Activated CD8-positive, alpha-beta memory T cell treated with anti-CD3 and anti-CD28 coated beads for 36 hours (primary cell): ENCODE measurements around the gene SALL4. TPM values are rescaled to one million over a fixed set of nuclear protein-coding genes. Genes with fewer than 3 reads are reported as not detected.
"Not testable (repeated sequence)": the region's sequence is repeated elsewhere in the genome, so short reads cannot be mapped to it uniquely, and the experiment has no call there.

Experiments used
- CTCF ChIA-PET: fragments of 350-600 bp; sonication (Branson Sonifier 250); formaldehyde crosslinking; loops from one replicate; lab custom pipeline; 2021; ENCODE audit warnings: antibody characterized with exemption; lab: Charles Lee
- POLR2A ChIA-PET: fragments of 350-600 bp; sonication (Branson Sonifier 250); formaldehyde crosslinking; loops from one replicate; lab custom pipeline; 2021; ENCODE audit warnings: antibody characterized with exemption; lab: Charles Lee
- total RNA-seq, 2 experiments: library from RNA; stranded (reverse); gene quantifications; one replicate each; pipeline ENCODE4 v1.2.3, GENCODE V29; 2021

SALL4 gene
- under 1 TPM; 0.46 to 0.70 TPM for total RNA-seq

- ChIA-PET POLR2A (no interaction called here), CTCF (interaction anchor here (1.1 kb wide), 1 partner anchor 281 kb away, joined by 4 read pairs; no protein-coding TSS in a partner anchor)
Observed at GRCh38 chr20:51802170-51802751, at the start of gene SALL4. Gene SALL4 (minus strand): TSS chr20:51802521. CDS start chr20:51802408, 113 bp downstream.

- CTCF ChIA-PET, result no interaction called here
- POLR2A ChIA-PET, result no interaction called here
Observed at GRCh38 chr20:51848346-51848745, 46.0 kb upstream of the SALL4 start.

DNA sequence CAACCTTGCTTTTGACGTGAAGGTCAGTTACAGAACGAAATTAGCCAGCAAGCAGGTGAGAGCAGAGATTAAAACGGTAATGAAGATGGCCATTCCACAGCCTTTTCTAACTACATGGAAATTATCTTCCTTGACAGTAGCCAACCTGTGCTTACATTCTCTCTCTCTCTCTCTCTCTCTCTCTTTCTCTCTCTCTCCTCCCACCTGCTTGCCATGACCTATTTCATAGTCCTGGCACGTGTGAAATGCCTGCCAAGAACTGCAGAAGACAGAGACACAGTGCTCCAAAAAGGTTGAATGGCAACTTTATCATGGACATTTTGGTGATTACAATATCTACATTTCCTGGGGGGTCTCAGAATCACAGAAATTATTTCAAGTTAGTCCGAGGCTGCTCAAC is 38.5 kb upstream of the SALL4 start:
- ChIA-PET POLR2A (no interaction called here), CTCF (no interaction called here)

DNA sequence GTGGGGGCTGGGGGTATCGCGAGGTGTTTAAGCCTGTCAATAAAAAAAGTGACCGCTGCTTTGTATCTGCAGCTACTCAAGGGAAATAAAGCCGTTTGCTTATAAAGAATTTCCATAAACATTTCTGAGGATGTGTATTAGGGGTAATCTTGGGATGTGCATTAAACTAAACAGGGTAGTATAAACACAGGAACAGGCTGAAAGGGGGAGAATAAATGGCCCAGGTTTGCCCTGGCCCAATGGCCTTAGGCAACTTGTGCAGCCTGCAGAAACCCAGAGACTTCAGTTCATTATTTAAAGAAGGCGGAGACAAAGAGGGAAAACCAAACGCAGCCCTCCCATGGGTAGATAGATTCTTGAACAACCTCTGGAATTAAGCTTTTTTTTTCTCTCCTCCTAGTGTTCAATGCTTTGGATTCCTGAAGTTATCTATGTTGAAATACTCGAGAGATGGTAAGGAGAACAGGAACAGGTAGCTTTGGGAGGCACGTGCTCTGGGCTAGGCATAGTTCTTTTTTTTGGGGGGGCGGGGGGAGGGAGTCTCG is 35.6 kb upstream of the SALL4 start:
- ChIA-PET CTCF (no interaction called here), POLR2A (no interaction called here)

DNA sequence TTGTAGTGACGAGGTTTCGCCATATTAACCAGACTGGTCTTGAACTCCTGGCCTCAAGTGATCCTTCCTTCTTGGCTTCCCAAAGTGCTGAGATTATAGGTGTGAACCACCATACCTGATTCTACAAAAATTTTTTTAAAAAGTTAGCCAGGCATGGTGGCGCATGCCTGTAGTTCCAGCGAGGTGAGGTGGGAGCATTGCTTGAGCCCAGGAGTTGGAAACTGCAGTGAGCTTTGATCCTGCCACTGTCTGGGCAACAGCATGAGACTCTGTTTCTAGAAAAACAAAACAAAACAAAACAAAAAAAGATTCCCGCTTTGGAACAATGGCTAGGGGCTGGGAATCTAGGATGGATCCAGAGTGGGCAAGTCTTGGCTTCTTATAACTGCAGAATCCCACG is 35.1 kb upstream of the SALL4 start:
- POLR2A ChIA-PET, result no interaction called here
- CTCF ChIA-PET, result no interaction called here

- CTCF ChIA-PET, result no interaction called here
- POLR2A ChIA-PET, result no interaction called here
Observed at GRCh38 chr20:51833326-51833725, 31.0 kb upstream of the SALL4 start.

DNA sequence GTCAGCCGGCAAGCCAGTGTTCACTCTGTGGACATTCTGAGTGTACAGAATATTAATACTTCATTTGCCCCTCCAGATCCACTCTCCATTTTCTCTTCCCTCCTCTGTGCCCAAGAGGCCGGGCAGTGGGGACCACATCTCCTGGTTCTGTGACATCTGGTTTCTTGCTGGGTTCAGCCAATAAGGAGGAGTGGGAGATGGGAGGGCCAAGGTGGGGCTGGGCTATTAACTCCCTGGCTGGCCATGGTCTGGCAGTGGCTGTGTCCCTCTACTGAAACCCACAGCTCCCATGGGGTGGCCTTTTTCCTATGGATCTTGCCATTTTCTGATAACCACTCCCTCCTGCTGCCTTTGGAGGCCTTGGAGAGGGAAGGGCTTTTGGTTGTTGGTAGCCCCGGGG is 30.0 kb upstream of the SALL4 start:
- POLR2A ChIA-PET, result no interaction called here
- CTCF ChIA-PET, result no interaction called here

GRCh38 chr20:51831866-51832265 is 29.5 kb upstream of the SALL4 start:
- CTCF ChIA-PET, result no interaction called here

DNA sequence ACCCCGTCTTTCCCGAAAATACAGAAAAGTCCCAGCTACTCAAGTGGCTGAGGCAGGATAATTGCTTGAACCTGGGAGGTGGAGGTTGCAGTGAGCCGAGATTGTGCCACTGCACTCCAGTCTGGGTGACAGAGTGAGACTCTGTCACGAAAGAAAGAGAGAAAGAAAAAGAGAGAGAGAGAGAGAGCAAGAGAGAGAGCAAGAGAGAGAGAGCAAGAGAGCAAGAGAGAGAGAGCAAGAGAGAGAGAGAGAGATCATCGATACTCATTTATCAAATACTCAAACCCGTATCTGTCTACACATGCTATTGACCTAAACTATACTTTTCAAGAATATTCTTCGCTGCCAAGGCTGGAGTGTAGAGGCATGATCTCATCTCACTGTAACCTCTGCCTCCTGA is 28.2 kb upstream of the SALL4 start:
- CTCF ChIA-PET, result no interaction called here

More at GRCh38 chr20:51831866-51832265, 29.5 kb upstream of the SALL4 start:
- POLR2A ChIA-PET, result no interaction called here

GRCh38 chr20:51828762-51829161 is 26.4 kb upstream of the SALL4 start:
- CTCF ChIA-PET, result no interaction called here
- POLR2A ChIA-PET, result no interaction called here

More for the DNA sequence above, 28.2 kb upstream of the SALL4 start:
- POLR2A ChIA-PET, result no interaction called here

DNA sequence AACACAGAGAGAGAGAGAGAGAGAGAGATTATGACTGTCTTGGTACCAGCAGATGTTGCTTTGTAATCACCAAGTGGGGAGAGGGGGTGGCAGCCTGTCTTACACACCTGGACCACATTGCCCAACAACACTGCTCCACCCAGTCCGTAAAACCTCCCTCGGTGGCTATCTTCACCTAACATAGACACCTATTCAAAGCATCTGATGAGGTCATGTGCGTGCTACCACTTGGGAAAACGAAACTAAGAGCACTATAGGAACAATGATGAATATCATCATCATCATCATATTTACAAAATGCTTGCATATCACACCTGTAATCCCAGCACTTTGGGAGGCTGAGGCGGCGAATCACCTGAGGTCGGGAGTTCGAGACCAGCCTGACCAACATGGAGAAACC is 24.1 kb upstream of the SALL4 start:
- ChIA-PET POLR2A (no interaction called here), CTCF (no interaction called here)

GRCh38 chr20:51818479-51819008 is 16.2 kb upstream of the SALL4 start:
- ChIA-PET CTCF (no interaction called here), POLR2A (interaction anchor here (0.6 kb wide), 1 partner anchor 311 kb away, joined by 3 read pairs; no protein-coding TSS in a partner anchor)

DNA sequence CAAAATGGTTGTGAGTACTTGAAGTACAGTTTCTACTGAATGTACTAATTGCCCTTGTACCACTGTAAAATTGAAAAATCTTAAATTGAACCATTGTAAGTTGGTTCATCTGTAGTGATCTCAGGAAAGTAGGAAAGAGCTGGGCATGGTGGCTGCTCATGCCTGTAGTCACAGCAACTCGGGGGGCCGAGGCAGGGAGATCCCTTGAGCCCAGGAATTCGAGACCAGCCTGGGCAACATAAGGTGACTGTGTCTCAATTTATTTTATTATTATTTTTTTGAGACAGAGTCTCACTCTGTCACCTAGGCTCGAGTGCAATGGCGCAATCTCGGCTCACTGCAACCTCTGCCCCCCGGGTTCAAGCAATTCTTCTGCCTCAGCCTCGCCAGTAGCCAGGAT is 14.5 kb upstream of the SALL4 start:
- POLR2A ChIA-PET, CTCF ChIA-PET: not testable (repeated sequence)

GRCh38 chr20:51815383-51816076 is 13.2 kb upstream of the SALL4 start:
- ChIA-PET CTCF (no interaction called here), POLR2A (no interaction called here)

- POLR2A ChIA-PET, result no interaction called here
- CTCF ChIA-PET, result no interaction called here
Observed at GRCh38 chr20:51812861-51813260, 10.5 kb upstream of the SALL4 start.

- ChIA-PET POLR2A (no interaction called here), CTCF (no interaction called here)
Observed at GRCh38 chr20:51811514-51812128, 9.3 kb upstream of the SALL4 start.

DNA sequence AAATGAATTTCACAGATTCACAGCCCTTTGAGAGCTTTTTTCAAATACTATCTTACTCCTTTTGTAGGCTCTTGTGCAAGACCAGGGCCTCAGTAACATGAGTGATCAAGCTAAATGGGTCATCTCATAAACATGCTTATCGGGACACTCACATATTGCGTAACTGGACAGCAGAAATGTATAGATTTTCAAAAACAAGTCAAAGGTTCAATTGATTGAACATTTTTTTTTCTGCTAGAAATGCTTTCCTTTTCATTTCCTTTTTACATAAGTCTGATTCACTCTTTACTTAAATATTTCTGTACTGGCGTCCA is 8.7 kb upstream of the SALL4 start:
- CTCF ChIA-PET, result no interaction called here
- POLR2A ChIA-PET, result no interaction called here

DNA sequence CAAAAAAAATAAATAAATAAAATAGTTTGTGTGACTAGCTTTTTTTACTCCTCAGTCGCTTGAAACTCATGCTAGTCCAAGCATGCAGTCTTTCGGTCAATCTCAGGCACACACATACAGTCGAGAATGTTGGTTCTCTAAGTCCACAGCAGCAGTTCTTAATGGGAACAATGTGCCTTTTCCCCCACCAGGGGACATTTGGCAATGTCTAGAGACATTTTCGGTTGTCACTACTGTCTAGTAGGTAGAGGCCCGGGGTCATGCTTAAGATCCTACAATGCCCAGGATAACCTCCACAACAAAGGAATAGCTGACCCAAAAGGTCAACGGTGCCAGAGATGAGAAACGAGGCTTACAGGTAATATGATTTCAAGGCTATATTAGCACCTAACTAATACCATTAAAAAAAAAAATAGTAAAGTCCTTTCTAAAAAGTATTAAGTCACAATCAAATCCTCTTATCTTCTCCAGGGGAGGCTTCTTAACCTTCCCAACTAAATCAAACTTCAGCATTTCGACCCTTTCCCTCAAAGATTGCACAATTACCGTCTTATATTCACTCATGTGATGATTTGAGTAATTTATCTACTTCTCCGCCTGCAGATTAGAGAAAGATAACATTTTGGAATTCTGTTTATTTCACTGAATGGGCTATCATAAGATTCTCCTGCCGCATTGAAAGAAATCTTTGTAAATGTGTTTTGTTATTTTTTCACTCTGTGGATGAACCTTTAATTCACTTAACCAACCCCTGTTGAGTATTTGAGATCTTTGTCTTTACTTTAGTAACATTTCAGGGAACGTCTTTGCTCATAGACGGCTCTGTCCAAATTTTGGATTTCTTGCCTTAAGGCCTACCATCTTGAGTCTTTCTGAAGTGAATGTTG is 8.1 kb upstream of the SALL4 start:
- ChIA-PET CTCF (no interaction called here), POLR2A (no interaction called here)

DNA sequence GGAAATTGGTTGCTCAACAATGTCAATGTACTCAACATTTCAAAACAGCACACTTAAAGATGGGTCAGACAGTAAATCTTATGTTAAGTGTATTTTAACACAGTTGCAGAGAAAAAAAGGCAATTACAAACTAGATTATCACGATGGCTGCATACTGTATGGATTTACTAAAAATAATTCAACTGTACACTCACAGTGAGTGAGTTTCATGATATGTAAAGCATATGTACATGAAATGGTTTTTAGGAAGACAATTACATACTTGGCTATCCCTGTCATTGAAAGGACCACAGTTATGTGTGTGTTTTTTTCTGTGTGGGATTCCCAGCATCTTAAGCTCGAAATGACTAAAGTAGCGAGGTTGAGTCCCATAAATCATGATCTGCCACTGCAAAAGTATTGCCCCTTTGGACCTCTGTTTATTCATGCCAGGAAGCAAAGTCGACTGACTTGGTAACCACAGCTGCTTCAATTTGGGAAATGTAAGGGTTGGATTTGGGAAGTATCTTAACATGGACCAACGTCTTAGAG is 5.5 kb upstream of the SALL4 start:
- CTCF ChIA-PET, result interaction anchor here (0.7 kb wide), 1 partner anchor 10 kb away, joined by 3 read pairs; no protein-coding TSS in a partner anchor
- POLR2A ChIA-PET, result no interaction called here
